ENCODE results near the gene SLFN14. TPM values are rescaled to one million over a fixed set of nuclear protein-coding genes. Genes with fewer than 3 reads are reported as not detected.
A peak's percentile ranks its signal among the peaks of the same experiment; 100 is the strongest.

Gene SLFN14
- total RNA-seq, 1 experiment from 2014 or later, result not detected

GRCh38 chr17:35557353-35557752 is 3.3 kb downstream of the SLFN14 start:
- no peaks in the 10 kb centered on the region for H3K79me2 ChIP-seq (ENCODE audit: low read length)
- H3K9me2 ChIP-seq (replicated peaks; ENCODE audit: low read length), result no peaks in the 10 kb centered on the region
- no peak overlapping the region for H3K27ac ChIP-seq (ENCODE audit: low read length)
- no peaks in the 10 kb centered on the region for H3K4me1 ChIP-seq (ENCODE audit: insufficient read depth, low read length)
- TF ChIP-seq EZH2phosphoT487 (IDR thresholded peaks at IDR 0.05; ENCODE audit: borderline replicate concordance, low read length) (no peak), EZH2 (IDR thresholded peaks at IDR 0.05; ENCODE audit: low read length, unreplicated experiment) (no peak), CTCF (conservative IDR thresholded peaks at IDR 0.05; ENCODE audit: low read depth, low read length) (no peak)
- intact Hi-C loops (cut with micrococcal nuclease), result no loop called here
- H3K4me2 ChIP-seq (ENCODE audit: low read length), result no peak overlapping the region
- no peaks in the 10 kb centered on the region for H4K20me1 ChIP-seq (ENCODE audit: low read length)
- H3F3A ChIP-seq (ENCODE audit: low read length, unreplicated experiment), result no peaks in the 10 kb centered on the region
- no peak overlapping the region for H2AFZ ChIP-seq (ENCODE audit: low read length)
- peaks cover 23% of the 10 kb centered on the region for H3K27me3 ChIP-seq (ENCODE audit: low read length)
- ATAC-seq (no peak), DNase-seq (no peak)
- no peak overlapping the region for H3K9ac ChIP-seq (ENCODE audit: low read length)
- H3K9me3 ChIP-seq (ENCODE audit: low read length), result no peaks in the 10 kb centered on the region
- no peak overlapping the region for H3K4me3 ChIP-seq (ENCODE audit: low read length)
- ChIA-PET CTCF (no interaction called here), POLR2A (ENCODE audit: unreplicated experiment) (no interaction called here)
- BruUV-seq (replicated peaks), result no TSS peak
- no peaks in the 10 kb centered on the region for H3K36me3 ChIP-seq (ENCODE audit: low read depth, low read length)

GRCh38 chr17:35555691-35556090 is 4.9 kb downstream of the SLFN14 start:
- ChIA-PET CTCF (interaction anchor here (0.6 to 1.0 kb wide), 4 partner anchors 23 to 232 kb away, joined by 3 to 5 read pairs (median 4); partner anchors contain the start of gene PEX12), POLR2A (ENCODE audit: unreplicated experiment) (interaction anchor here (0.6 kb wide), 2 partner anchors 22 to 31 kb away, joined by 3 read pairs; partner anchors contain the start of gene AP2B1)
- ATAC-seq (no peak), DNase-seq (peak; percentile 27)
- intact Hi-C loops (cut with micrococcal nuclease), result loop anchor here (1.0 kb wide), 1 partner anchor 192 kb away; no protein-coding TSS in a partner anchor
- no peaks in the 10 kb centered on the region for H3K36me3 ChIP-seq (ENCODE audit: low read depth, low read length)
- H3K9ac ChIP-seq (ENCODE audit: low read length), result no peak overlapping the region
- H2AFZ ChIP-seq (ENCODE audit: low read length), result no peak overlapping the region
- H3F3A ChIP-seq (ENCODE audit: low read length, unreplicated experiment), result no peaks in the 10 kb centered on the region
- no peaks in the 10 kb centered on the region for H3K4me1 ChIP-seq (ENCODE audit: insufficient read depth, low read length)
- no peak overlapping the region for H3K4me2 ChIP-seq (ENCODE audit: low read length)
- peaks cover 27% of the 10 kb centered on the region for H3K27me3 ChIP-seq (ENCODE audit: low read length)
- TF ChIP-seq EZH2phosphoT487 (IDR thresholded peaks at IDR 0.05; ENCODE audit: borderline replicate concordance, low read length) (no peak), CTCF (conservative IDR thresholded peaks at IDR 0.05; ENCODE audit: low read depth, low read length) (peak; percentile 36; the same call in 1 of the 2 replicates), EZH2 (IDR thresholded peaks at IDR 0.05; ENCODE audit: low read length, unreplicated experiment) (no peak)
- no peak overlapping the region for H3K4me3 ChIP-seq (ENCODE audit: low read length)
- no peaks in the 10 kb centered on the region for H3K9me3 ChIP-seq (ENCODE audit: low read length)
- no peaks in the 10 kb centered on the region for H3K79me2 ChIP-seq (ENCODE audit: low read length)
- H3K9me2 ChIP-seq (replicated peaks; ENCODE audit: low read length), result no peaks in the 10 kb centered on the region
- H3K27ac ChIP-seq (ENCODE audit: low read length), result no peak overlapping the region
- no TSS peak for BruUV-seq (replicated peaks)
- H4K20me1 ChIP-seq (ENCODE audit: low read length), result no peaks in the 10 kb centered on the region

- Histone ChIP-seq H2AFZ (ENCODE audit: low read length) (no peak overlapping the region), H3K36me3 (ENCODE audit: low read depth, low read length) (no peaks in the 10 kb centered on the region), H3K79me2 (ENCODE audit: low read length) (no peaks in the 10 kb centered on the region), H3K27ac (ENCODE audit: low read length) (no peak overlapping the region), H3K4me1 (ENCODE audit: insufficient read depth, low read length) (no peaks in the 10 kb centered on the region), H3K4me3 (ENCODE audit: low read length) (no peak overlapping the region), H3F3A (ENCODE audit: low read length, unreplicated experiment) (no peaks in the 10 kb centered on the region), H3K9ac (ENCODE audit: low read length) (no peak overlapping the region), H3K4me2 (ENCODE audit: low read length) (no peak overlapping the region), H4K20me1 (ENCODE audit: low read length) (no peaks in the 10 kb centered on the region), H3K27me3 (ENCODE audit: low read length) (peaks cover 33% of the 10 kb centered on the region), H3K9me2 (replicated peaks; ENCODE audit: low read length) (no peaks in the 10 kb centered on the region), H3K9me3 (ENCODE audit: low read length) (no peaks in the 10 kb centered on the region)
- TF ChIP-seq EZH2phosphoT487 (IDR thresholded peaks at IDR 0.05; ENCODE audit: borderline replicate concordance, low read length) (no peak), CTCF (conservative IDR thresholded peaks at IDR 0.05; ENCODE audit: low read depth, low read length) (no peak), EZH2 (IDR thresholded peaks at IDR 0.05; ENCODE audit: low read length, unreplicated experiment) (no peak)
- no TSS peak for BruUV-seq (replicated peaks)
- no peak for ATAC-seq
- POLR2A ChIA-PET (ENCODE audit: unreplicated experiment), result interaction anchor here (0.6 kb wide), 1 partner anchor 13 kb away, joined by 5 read pairs; no protein-coding TSS in a partner anchor
- intact Hi-C loops (cut with micrococcal nuclease), result loop anchor here (1.0 kb wide), 1 partner anchor 193 kb away; no protein-coding TSS in a partner anchor
- DNase-seq, result no peak
- CTCF ChIA-PET, result no interaction called here
Measured at GRCh38 chr17:35554668-35555067, 6.0 kb downstream of the SLFN14 start.

All from PC-3 (cell line).